K562 (cell line): ENCODE measurements around the gene LAMB1. TPM values are rescaled to one million over a fixed set of nuclear protein-coding genes. Genes with fewer than 3 reads are reported as not detected.

ENCODE experiments used
- ATAC-seq: fragments of 200-7000 bp; cut with Tn5 transposase; 3 replicates; pipeline ENCODE4 v1.9.1; 2020; ENCODE audit warnings: moderate library complexity
- BruUV-seq: library from RNA; stranded (reverse); fragments of 400-500 nt; replicated peaks from 2 replicates; lab custom pipeline; 2021; lab: Mats Ljungman, UMichigan
- CTCF ChIA-PET: fragments of 300-600 bp; formaldehyde crosslinking; extraction: SDS; loops from one replicate; lab custom pipeline; 2021; ENCODE audit warnings: low intra/inter-chr PET ratio; lab: Yijun Ruan, JAX
- POLR2A ChIA-PET: fragments of 300-600, 350-650 bp; sonication (Branson Sonifier 250); formaldehyde crosslinking; extraction: SDS; loops from one replicate; lab custom pipeline; 2021; ENCODE audit warnings: antibody characterized with exemption, inconsistent platforms; lab: Yijun Ruan, JAX
- DNase-seq, 4 experiments: peaks; one replicate each; pipeline versions ENCODE4 v3.0.0 to v3.0.0-alpha.2; 2011 to 2018; ENCODE audit warnings: low spot score in 3 of 4, mixed read lengths in 3 of 4; ENCODE audit errors: extremely low read depth in 1 of 4
- FAIRE-seq: peaks from 2 replicates; lab custom pipeline; 2011; peaks lifted over from hg19 to GRCh38; lab: Jason Lieb, UNC
- H2AFZ ChIP-seq: 2 replicates; pipeline ENCODE4 v1.6.0; 2011; ENCODE audit warnings: low read depth, low read length, control low read depth, inconsistent platforms
- H3K27ac ChIP-seq: fragments of 200-600 bp; 3 replicates; pipeline ENCODE4 v1.8.0; 2011; ENCODE audit warnings: low read depth, mild to moderate bottlenecking, control low read depth, inconsistent platforms, low read length, moderate library complexity, mixed read lengths; ENCODE audit errors: extremely low read depth
- H3K27me3 ChIP-seq, 2 experiments: fragments of 300-600 bp in 1 of 2; 2 replicates in 1 of 2; 3 replicates in 1 of 2; pipeline versions ENCODE4 v1.6.0 to v1.8.0; 2011; ENCODE audit warnings: inconsistent platforms in 2 of 2, low read length in 2 of 2, mild to moderate bottlenecking in 1 of 2, mixed read lengths in 1 of 2, moderate library complexity in 1 of 2; ENCODE audit not compliant: control insufficient read depth in 2 of 2, insufficient read depth in 2 of 2
- H3K36me3 ChIP-seq: fragments of 300-600 bp; 3 replicates; pipeline ENCODE4 v1.8.0; 2011; ENCODE audit warnings: mild to moderate bottlenecking, low read length, inconsistent platforms; ENCODE audit not compliant: control insufficient read depth, insufficient read depth
- H3K4me1 ChIP-seq, 2 experiments: fragments of 200-600 bp in 1 of 2; replicated peaks in 1 of 2; 2 replicates in 1 of 2; 3 replicates in 1 of 2; pipeline versions ENCODE4 v1.5.1 to v1.8.0; 2011; ENCODE audit warnings: inconsistent platforms in 2 of 2, low read length in 2 of 2, mild to moderate bottlenecking in 1 of 2, mixed read lengths in 1 of 2, moderate library complexity in 1 of 2; ENCODE audit not compliant: control insufficient read depth in 2 of 2, insufficient read depth in 2 of 2
- H3K4me2 ChIP-seq: 2 replicates; pipeline ENCODE4 v1.6.1; 2011; ENCODE audit warnings: low read length, control low read depth, inconsistent platforms, mixed read lengths; ENCODE audit not compliant: insufficient read depth
- H3K4me3 ChIP-seq: fragments of 200-600 bp; sonication (generic), shearing (Covaris generic); 2 replicates; pipeline ENCODE4 v1.5.1; 2016; ENCODE audit warnings: control low read depth, inconsistent platforms
- H3K79me2 ChIP-seq: fragments of 200-600 bp; 3 replicates; pipeline ENCODE4 v1.8.0; 2011; ENCODE audit warnings: low read length, inconsistent platforms; ENCODE audit not compliant: control insufficient read depth, insufficient read depth
- H3K9ac ChIP-seq, 2 experiments: 2 replicates each; pipeline versions ENCODE4 v1.6.0 to v1.6.1; 2011; ENCODE audit warnings: low read depth in 2 of 2, low read length in 2 of 2, control low read depth in 1 of 2, inconsistent platforms in 1 of 2, mild to moderate bottlenecking in 1 of 2, mixed read lengths in 1 of 2; ENCODE audit not compliant: insufficient read depth in 1 of 2
- H3K9me1 ChIP-seq: one replicate; pipeline ENCODE4 v1.6.0; 2011; ENCODE audit warnings: inconsistent platforms, mild to moderate bottlenecking, low read length, moderate library complexity; ENCODE audit not compliant: control insufficient read depth, insufficient read depth
- H3K9me3 ChIP-seq: replicated peaks from 2 replicates; pipeline ENCODE4 v1.5.1; 2011; ENCODE audit warnings: low read depth, low read length, inconsistent platforms; ENCODE audit not compliant: control insufficient read depth, insufficient read depth
- H4K20me1 ChIP-seq: replicated peaks from 2 replicates; pipeline ENCODE4 v1.6.1; 2011; ENCODE audit warnings: low read length, inconsistent platforms, mixed read lengths; ENCODE audit not compliant: control insufficient read depth, insufficient read depth
- BDP1 ChIP-seq: IDR thresholded peaks from 3 replicates; pipeline ENCODE4 v1.6.1; 2011; ENCODE audit not compliant: insufficient read length, insufficient read depth
- FOXP1 ChIP-seq: sonication (generic); formaldehyde crosslinking; IDR thresholded peaks from 2 replicates; pipeline ENCODE4 v1.8.0; 2022; ENCODE audit warnings: mild to moderate bottlenecking, missing genetic modification reagents
- HLTF ChIP-seq: fragments of 450-650 bp; IDR thresholded peaks from 2 replicates; pipeline ENCODE4 v1.6.1; 2016
- LARP7 ChIP-seq: fragments of 450-650 bp; IDR thresholded peaks from 2 replicates; pipeline ENCODE4 v1.6.1; 2016
- MAFF ChIP-seq: IDR thresholded peaks from 2 replicates; pipeline ENCODE4 v1.6.1; 2012; ENCODE audit warnings: low read length, improper control_type of control experiment
- OTX1 ChIP-seq: fragments of 450-650 bp; formaldehyde crosslinking; IDR thresholded peaks from 2 replicates; pipeline ENCODE4 v1.4.0; 2022; ENCODE audit warnings: mild to moderate bottlenecking
- POU5F1 ChIP-seq: fragments of 150-350 bp; IDR thresholded peaks from 2 replicates; pipeline ENCODE4 v1.6.1; 2014; ENCODE audit warnings: borderline replicate concordance, low read length, low read depth, mild to moderate bottlenecking; ENCODE audit not compliant: partially characterized antibody
- SMAD1 ChIP-seq: fragments of 150-350 bp; IDR thresholded peaks from 2 replicates; pipeline ENCODE4 v1.6.1; 2014; ENCODE audit warnings: low read length, low read depth; ENCODE audit not compliant: partially characterized antibody
- SMAD3 ChIP-seq: fragments of 450-650 bp; formaldehyde crosslinking; conservative IDR thresholded peaks from 2 replicates; pipeline ENCODE4 v1.4.0; 2020; ENCODE audit warnings: mild to moderate bottlenecking
- TEAD1 ChIP-seq, 2 experiments: fragments of 450-650 bp in 1 of 2; sonication (generic) in 1 of 2; formaldehyde crosslinking; IDR thresholded peaks; 2 replicates each; pipeline versions ENCODE4 v1.4.0 to v1.8.0; 2020 to 2022; ENCODE audit warnings: mild to moderate bottlenecking in 2 of 2, missing genetic modification reagents in 1 of 2
- ZNF507 ChIP-seq: conservative IDR thresholded peaks from 2 replicates; pipeline ENCODE4 v1.6.1; 2017; ENCODE audit warnings: missing genetic modification characterization, missing compliant biosample characterization
- ZNF717 ChIP-seq: fragments of 250-450 bp; sonication (Bioruptor Pico); IDR thresholded peaks from 2 replicates; pipeline ENCODE4 v1.5.0; 2021
- WGBS: fragments of 100-300 bp; shearing (Covaris generic); methylation state at CpG from one replicate; pipeline ENCODE4 v1.1.6; 2016; ENCODE audit warnings: low coverage, mixed read lengths; ENCODE audit not compliant: insufficient coverage; ENCODE audit errors: missing lambda C conversion rate; 5-methylcytosine and 5-hydroxymethylcytosine counted together
- in situ Hi-C: fragments of 300-500 bp; cut with MboI; formaldehyde crosslinking; loops from 4 replicates; pipeline ENCODE4 v1.15.0; 2018; ENCODE audit warnings: inconsistent platforms, mixed read lengths
- intact Hi-C: fragments of 100-400 bp; cut with micrococcal nuclease; formaldehyde crosslinking; loops from 2 replicates; pipeline ENCODE4 v1.14.2; 2022
- polyA plus RNA-seq, 8 experiments: library from polyadenylated mRNA; depleted of rRNA in 4 of 8; stranded (reverse) in 5 of 8; unstranded in 3 of 8; fragments of >200 nt; fragmentation: Nextera tagmentation in 2 of 8; fragmentation: Illumina TruSeq in 1 of 8; extraction: Ambion mirVana in 2 of 8; extraction: Trizol in 1 of 8; gene quantifications; 2 replicates each; pipeline versions ENCODE4 v1.2.1 to v1.2.3, GENCODE V29; 2011 to 2014; ENCODE audit warnings: inconsistent platforms in 1 of 8, missing spikeins in 1 of 8
- total RNA-seq, 7 experiments: library from RNA; depleted of rRNA in 6 of 7; stranded (reverse); fragments of >200 nt in 6 of 7; fragmentation: Illumina TruSeq in 2 of 7; extraction: Trizol in 2 of 7; gene quantifications; 2 replicates each; pipeline versions ENCODE4 v1.2.1 to v1.2.3, GENCODE V29; 2011 to 2021; ENCODE audit warnings: low replicate concordance in 1 of 7
- TF ChIP-seq, protein P1 (sequence below): fragments of 200-600 bp; sonication (generic); IDR thresholded peaks from one replicate; pipeline ENCODE4 v1.6.1; 2012; ENCODE audit warnings: mild to moderate bottlenecking, low read depth, low read length, inconsistent platforms

Gene LAMB1
- total and polyA plus RNA-seq, 9 of the 15 experiments (the other 6 are each of a cell fraction or from before 2014, with no cell fraction given) = 6.0 to 17.7 (median 12.3) TPM

DNA sequence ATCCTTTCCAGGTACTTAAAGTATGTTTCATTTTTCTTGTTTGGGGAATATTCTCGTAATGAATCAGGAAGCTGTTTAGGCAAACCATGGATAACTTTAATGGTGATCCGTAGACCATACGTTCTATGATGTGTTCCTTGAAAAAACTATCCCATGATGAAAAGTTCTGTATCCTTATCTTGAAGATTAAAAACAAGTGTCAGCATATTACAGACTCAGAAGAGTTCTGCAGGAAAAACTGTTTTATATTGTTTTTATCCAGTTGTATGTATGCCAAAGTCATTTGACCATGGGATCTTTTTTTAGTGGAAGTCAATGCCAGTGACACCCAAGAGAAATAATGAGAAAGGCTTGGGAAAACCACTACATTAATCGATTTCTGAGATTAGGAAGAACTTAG, 59.9 kb downstream of the LAMB1 start (continued):
- TF ChIP-seq TEAD1 (CRISPR knock-in tag; IDR thresholded peaks at IDR 0.05) = no peak
- TF ChIP-seq OTX1 (CRISPR knock-in tag) = no peak

DNA sequence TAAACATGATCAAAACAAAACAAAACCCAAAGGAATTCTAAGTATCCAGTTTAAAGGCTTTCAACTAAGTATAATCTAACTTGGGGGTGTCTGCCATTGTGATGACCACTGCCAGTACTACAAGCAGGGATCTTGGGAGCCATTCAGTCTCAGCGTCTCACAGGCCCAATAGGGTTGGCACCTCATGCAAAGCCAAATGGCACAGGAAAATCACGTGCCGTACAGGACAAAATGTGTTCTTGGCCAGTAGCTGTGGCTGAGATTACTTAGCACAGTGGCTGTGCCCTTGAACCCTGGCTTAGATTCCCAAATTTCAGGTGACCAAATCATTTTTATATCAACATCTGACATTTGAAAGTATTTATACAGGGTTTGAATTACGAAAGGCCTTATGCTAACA, 62.0 kb downstream of the LAMB1 start:
- H3K27me3 ChIP-seq = no peaks in the 10 kb centered on the region
- DNase-seq (no peak), ATAC-seq (no peak), FAIRE-seq (no peak)
- no peak overlapping the region for H3K27ac ChIP-seq
- H3K79me2 ChIP-seq = no peaks in the 10 kb centered on the region
- H3K4me3 ChIP-seq = no peak overlapping the region
- H3K9ac ChIP-seq = no peak overlapping the region
- intact Hi-C loops = no loop called here
- 95% methylated on average over 4 of the region's 4 CpGs for WGBS
- BruUV-seq = no TSS peak
- CTCF ChIA-PET = no interaction called here
- in situ Hi-C loops = no loop called here
- H3K4me1 ChIP-seq = no peaks in the 10 kb centered on the region
- no peaks in the 10 kb centered on the region for H3K9me3 ChIP-seq
- POLR2A ChIA-PET = interaction anchor here (0.9 kb wide), 1 partner anchor 205 kb away, joined by 4 read pairs; no protein-coding TSS in a partner anchor
- H3K4me2 ChIP-seq = no peak overlapping the region
- no peaks in the 10 kb centered on the region for H3K9me1 ChIP-seq
- no peaks in the 10 kb centered on the region for H4K20me1 ChIP-seq
- H2AFZ ChIP-seq = no peak overlapping the region
- peaks cover 48% of the 10 kb centered on the region for H3K36me3 ChIP-seq
- no peak for TF ChIP-seq FOXP1 (CRISPR knock-in tag)
- TF ChIP-seq ZNF717 (CRISPR knock-in tag) = no peak
- TF ChIP-seq LARP7 = no peak
- TF ChIP-seq MAFF = no peak
- no peak for TF ChIP-seq BDP1
- no peak for TF ChIP-seq SMAD1
- no peak for TF ChIP-seq POU5F1
- TF ChIP-seq ZNF507 (tag) = no peak
- TF ChIP-seq SMAD3 (CRISPR knock-in tag) = no peak
- no peak for TF ChIP-seq HLTF
- TF ChIP-seq, protein P1, sequence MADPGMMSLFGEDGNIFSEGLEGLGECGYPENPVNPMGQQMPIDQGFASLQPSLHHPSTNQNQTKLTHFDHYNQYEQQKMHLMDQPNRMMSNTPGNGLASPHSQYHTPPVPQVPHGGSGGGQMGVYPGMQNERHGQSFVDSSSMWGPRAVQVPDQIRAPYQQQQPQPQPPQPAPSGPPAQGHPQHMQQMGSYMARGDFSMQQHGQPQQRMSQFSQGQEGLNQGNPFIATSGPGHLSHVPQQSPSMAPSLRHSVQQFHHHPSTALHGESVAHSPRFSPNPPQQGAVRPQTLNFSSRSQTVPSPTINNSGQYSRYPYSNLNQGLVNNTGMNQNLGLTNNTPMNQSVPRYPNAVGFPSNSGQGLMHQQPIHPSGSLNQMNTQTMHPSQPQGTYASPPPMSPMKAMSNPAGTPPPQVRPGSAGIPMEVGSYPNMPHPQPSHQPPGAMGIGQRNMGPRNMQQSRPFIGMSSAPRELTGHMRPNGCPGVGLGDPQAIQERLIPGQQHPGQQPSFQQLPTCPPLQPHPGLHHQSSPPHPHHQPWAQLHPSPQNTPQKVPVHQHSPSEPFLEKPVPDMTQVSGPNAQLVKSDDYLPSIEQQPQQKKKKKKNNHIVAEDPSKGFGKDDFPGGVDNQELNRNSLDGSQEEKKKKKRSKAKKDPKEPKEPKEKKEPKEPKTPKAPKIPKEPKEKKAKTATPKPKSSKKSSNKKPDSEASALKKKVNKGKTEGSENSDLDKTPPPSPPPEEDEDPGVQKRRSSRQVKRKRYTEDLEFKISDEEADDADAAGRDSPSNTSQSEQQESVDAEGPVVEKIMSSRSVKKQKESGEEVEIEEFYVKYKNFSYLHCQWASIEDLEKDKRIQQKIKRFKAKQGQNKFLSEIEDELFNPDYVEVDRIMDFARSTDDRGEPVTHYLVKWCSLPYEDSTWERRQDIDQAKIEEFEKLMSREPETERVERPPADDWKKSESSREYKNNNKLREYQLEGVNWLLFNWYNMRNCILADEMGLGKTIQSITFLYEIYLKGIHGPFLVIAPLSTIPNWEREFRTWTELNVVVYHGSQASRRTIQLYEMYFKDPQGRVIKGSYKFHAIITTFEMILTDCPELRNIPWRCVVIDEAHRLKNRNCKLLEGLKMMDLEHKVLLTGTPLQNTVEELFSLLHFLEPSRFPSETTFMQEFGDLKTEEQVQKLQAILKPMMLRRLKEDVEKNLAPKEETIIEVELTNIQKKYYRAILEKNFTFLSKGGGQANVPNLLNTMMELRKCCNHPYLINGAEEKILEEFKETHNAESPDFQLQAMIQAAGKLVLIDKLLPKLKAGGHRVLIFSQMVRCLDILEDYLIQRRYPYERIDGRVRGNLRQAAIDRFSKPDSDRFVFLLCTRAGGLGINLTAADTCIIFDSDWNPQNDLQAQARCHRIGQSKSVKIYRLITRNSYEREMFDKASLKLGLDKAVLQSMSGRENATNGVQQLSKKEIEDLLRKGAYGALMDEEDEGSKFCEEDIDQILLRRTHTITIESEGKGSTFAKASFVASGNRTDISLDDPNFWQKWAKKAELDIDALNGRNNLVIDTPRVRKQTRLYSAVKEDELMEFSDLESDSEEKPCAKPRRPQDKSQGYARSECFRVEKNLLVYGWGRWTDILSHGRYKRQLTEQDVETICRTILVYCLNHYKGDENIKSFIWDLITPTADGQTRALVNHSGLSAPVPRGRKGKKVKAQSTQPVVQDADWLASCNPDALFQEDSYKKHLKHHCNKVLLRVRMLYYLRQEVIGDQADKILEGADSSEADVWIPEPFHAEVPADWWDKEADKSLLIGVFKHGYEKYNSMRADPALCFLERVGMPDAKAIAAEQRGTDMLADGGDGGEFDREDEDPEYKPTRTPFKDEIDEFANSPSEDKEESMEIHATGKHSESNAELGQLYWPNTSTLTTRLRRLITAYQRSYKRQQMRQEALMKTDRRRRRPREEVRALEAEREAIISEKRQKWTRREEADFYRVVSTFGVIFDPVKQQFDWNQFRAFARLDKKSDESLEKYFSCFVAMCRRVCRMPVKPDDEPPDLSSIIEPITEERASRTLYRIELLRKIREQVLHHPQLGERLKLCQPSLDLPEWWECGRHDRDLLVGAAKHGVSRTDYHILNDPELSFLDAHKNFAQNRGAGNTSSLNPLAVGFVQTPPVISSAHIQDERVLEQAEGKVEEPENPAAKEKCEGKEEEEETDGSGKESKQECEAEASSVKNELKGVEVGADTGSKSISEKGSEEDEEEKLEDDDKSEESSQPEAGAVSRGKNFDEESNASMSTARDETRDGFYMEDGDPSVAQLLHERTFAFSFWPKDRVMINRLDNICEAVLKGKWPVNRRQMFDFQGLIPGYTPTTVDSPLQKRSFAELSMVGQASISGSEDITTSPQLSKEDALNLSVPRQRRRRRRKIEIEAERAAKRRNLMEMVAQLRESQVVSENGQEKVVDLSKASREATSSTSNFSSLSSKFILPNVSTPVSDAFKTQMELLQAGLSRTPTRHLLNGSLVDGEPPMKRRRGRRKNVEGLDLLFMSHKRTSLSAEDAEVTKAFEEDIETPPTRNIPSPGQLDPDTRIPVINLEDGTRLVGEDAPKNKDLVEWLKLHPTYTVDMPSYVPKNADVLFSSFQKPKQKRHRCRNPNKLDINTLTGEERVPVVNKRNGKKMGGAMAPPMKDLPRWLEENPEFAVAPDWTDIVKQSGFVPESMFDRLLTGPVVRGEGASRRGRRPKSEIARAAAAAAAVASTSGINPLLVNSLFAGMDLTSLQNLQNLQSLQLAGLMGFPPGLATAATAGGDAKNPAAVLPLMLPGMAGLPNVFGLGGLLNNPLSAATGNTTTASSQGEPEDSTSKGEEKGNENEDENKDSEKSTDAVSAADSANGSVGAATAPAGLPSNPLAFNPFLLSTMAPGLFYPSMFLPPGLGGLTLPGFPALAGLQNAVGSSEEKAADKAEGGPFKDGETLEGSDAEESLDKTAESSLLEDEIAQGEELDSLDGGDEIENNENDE = no peak
